ENCODE data around the gene FOXL3. TPM values are rescaled to one million over a fixed set of nuclear protein-coding genes. Genes with fewer than 3 reads are reported as not detected.

The FOXL3 gene
- total and polyA plus RNA-seq, 2 donors (not counting 1 experiment from before 2014, with no cell fraction given): not detected

GRCh38 chr7:261341-262250 is 28.4 kb upstream of the FOXL3 start:
- peaks cover 4% of the 10 kb centered on the region for H3K4me1 Mint-ChIP-seq
- no peak overlapping the region for H3K27ac ChIP-seq (ENCODE audit: low read length in 2 of 2)
- H3K9me3 Mint-ChIP-seq (ENCODE audit: insufficient read depth): no peaks in the 10 kb centered on the region
- H3K4me2 ChIP-seq (replicated peaks; ENCODE audit: low read depth, low read length, poor library complexity, severe bottlenecking): no peak overlapping the region
- intact Hi-C loops (cut with micrococcal nuclease): no loop called here
- no peaks in the 10 kb centered on the region for H3K27me3 Mint-ChIP-seq
- H3K4me1 ChIP-seq (ENCODE audit: control insufficient read depth in 2 of 2, insufficient read depth in 2 of 2, low read length in 2 of 2): no peaks in the 10 kb centered on the region
- no peak overlapping the region for H3K9ac ChIP-seq (ENCODE audit: low read length)
- TF ChIP-seq EZH2 (IDR thresholded peaks at IDR 0.05; ENCODE audit: borderline replicate concordance, insufficient read depth, low read depth, low read length, poor library complexity, severe bottlenecking): no peak
- no peak for TF ChIP-seq CTCF (IDR thresholded peaks at IDR 0.05)
- no peak overlapping the region for H3K27ac Mint-ChIP-seq
- ATAC-seq (ENCODE audit: low read depth): no peak
- no peaks in the 10 kb centered on the region for H4K20me1 ChIP-seq (ENCODE audit: control insufficient read depth, insufficient read depth, low read length, poor library complexity, severe bottlenecking)
- no peak for DNase-seq
- peaks cover 0 to 56% (median 0%) of the 10 kb centered on the region in 3 donors for H3K9me3 ChIP-seq (ENCODE audit: control extremely low read depth in 1 of 3, control insufficient read depth in 2 of 3, insufficient read depth in 1 of 3, low read length in 2 of 3)
- no peaks in the 10 kb centered on the region for H3K27me3 ChIP-seq (replicated peaks in 1 of 4; ENCODE audit: control extremely low read depth in 1 of 4, control insufficient read depth in 3 of 4, insufficient read depth in 4 of 4, low read length in 3 of 4)
- CTCF ChIA-PET: no interaction called here
- no peaks in the 10 kb centered on the region for H3K79me2 ChIP-seq (ENCODE audit: control insufficient read depth, insufficient read depth, low read length)
- no peaks in the 10 kb centered on the region for H3K36me3 ChIP-seq (replicated peaks in 1 of 2; ENCODE audit: control extremely low read depth in 1 of 2, control insufficient read depth in 1 of 2, extremely low read depth in 1 of 2, insufficient read depth in 2 of 2, low read length in 1 of 2)
- no peak overlapping the region for H3K4me3 Mint-ChIP-seq
- H2AFZ ChIP-seq (ENCODE audit: insufficient read depth, low read depth, low read length, poor library complexity, severe bottlenecking): no peak overlapping the region
- H3K4me3 ChIP-seq (ENCODE audit: control extremely low read depth in 1 of 5, extremely low read depth in 1 of 5, insufficient read depth in 1 of 5, low read depth in 2 of 5, low read length in 4 of 5): no peak overlapping the region
- POLR2A ChIA-PET: no interaction called here
- WGBS (ENCODE audit: insufficient coverage): 95% methylated on average over 30 of the region's 32 CpGs

GRCh38 chr7:262251-262572 is 27.8 kb upstream of the FOXL3 start:
- no peaks in the 10 kb centered on the region for H4K20me1 ChIP-seq (ENCODE audit: control insufficient read depth, insufficient read depth, low read length, poor library complexity, severe bottlenecking)

More at GRCh38 chr7:262251-262572, 27.8 kb upstream of the FOXL3 start:
- ChIA-PET POLR2A (no interaction called here), CTCF (no interaction called here)
- Histone ChIP-seq H3K4me2 (replicated peaks; ENCODE audit: low read depth, low read length, poor library complexity, severe bottlenecking) (no peak overlapping the region), H3K27me3 (replicated peaks in 1 of 4; ENCODE audit: control extremely low read depth in 1 of 4, control insufficient read depth in 3 of 4, insufficient read depth in 4 of 4, low read length in 3 of 4) (no peaks in the 10 kb centered on the region), H3K36me3 (replicated peaks in 1 of 2; ENCODE audit: control extremely low read depth in 1 of 2, control insufficient read depth in 1 of 2, extremely low read depth in 1 of 2, insufficient read depth in 2 of 2, low read length in 1 of 2) (no peaks in the 10 kb centered on the region), H3K4me1 (ENCODE audit: control insufficient read depth in 2 of 2, insufficient read depth in 2 of 2, low read length in 2 of 2) (no peaks in the 10 kb centered on the region), H3K27ac (ENCODE audit: low read length in 2 of 2) (no peak overlapping the region), H3K9ac (ENCODE audit: low read length) (no peak overlapping the region), H3K4me3 (ENCODE audit: control extremely low read depth in 1 of 5, extremely low read depth in 1 of 5, insufficient read depth in 1 of 5, low read depth in 2 of 5, low read length in 4 of 5) (no peak overlapping the region), H2AFZ (ENCODE audit: insufficient read depth, low read depth, low read length, poor library complexity, severe bottlenecking) (no peak overlapping the region), H3K79me2 (ENCODE audit: control insufficient read depth, insufficient read depth, low read length) (no peaks in the 10 kb centered on the region), H3K9me3 (ENCODE audit: control extremely low read depth in 1 of 3, control insufficient read depth in 2 of 3, insufficient read depth in 1 of 3, low read length in 2 of 3) (peaks cover 0 to 62% (median 0%) of the 10 kb centered on the region in 3 donors)
- Mint-ChIP-seq H3K27ac (no peak overlapping the region), H3K27me3 (no peaks in the 10 kb centered on the region), H3K4me3 (no peak overlapping the region), H3K4me1 (peaks cover 4% of the 10 kb centered on the region), H3K9me3 (ENCODE audit: insufficient read depth) (no peaks in the 10 kb centered on the region)
- WGBS (ENCODE audit: insufficient coverage): 96% methylated on average over 9 of the region's 9 CpGs
- TF ChIP-seq EZH2 (IDR thresholded peaks at IDR 0.05; ENCODE audit: borderline replicate concordance, insufficient read depth, low read depth, low read length, poor library complexity, severe bottlenecking) (no peak), CTCF (IDR thresholded peaks at IDR 0.05) (no peak)
- DNase-seq (no peak), ATAC-seq (ENCODE audit: low read depth) (no peak)
- intact Hi-C loops (cut with micrococcal nuclease): no loop called here
